Esophagus muscularis mucosa (tissue), 4 donors: ENCODE measurements around the gene DTD1. TPM values are rescaled to one million over a fixed set of nuclear protein-coding genes. Genes with fewer than 3 reads are reported as not detected.

Experiments used
- DNase-seq: peaks from one replicate; pipeline ENCODE4 v3.0.0-alpha.2; 2017; ENCODE audit errors: extremely low spot score
- H3K27ac ChIP-seq, 4 donors: fragments of 200-600 bp; sonication (generic); replicated peaks in 1 of 4; 1 replicate in 3 of 4; 2 replicates in 1 of 4; pipeline ENCODE4 v1.5.1; 2016 to 2019; ENCODE audit warnings: mild to moderate bottlenecking in 1 of 4
- H3K27me3 ChIP-seq, 4 donors: fragments of 200-600 bp; sonication (generic); one replicate each; pipeline versions ENCODE4 v1.5.1 to v1.6.0; 2016 to 2019
- H3K36me3 ChIP-seq, 4 donors: fragments of 200-600 bp; sonication (generic); one replicate each; pipeline ENCODE4 v1.5.1; 2016 to 2019
- H3K4me1 ChIP-seq, 4 donors: fragments of 200-600 bp; sonication (generic); one replicate each; pipeline ENCODE4 v1.5.1; 2016 to 2019
- H3K4me3 ChIP-seq, 4 donors: fragments of 200-600 bp; sonication (generic); 1 replicate in 2 of 4; 2 replicates in 2 of 4; pipeline ENCODE4 v1.5.1; 2016 to 2019; ENCODE audit warnings: mild to moderate bottlenecking in 4 of 4, moderate library complexity in 1 of 4
- H3K9me3 ChIP-seq, 4 donors: fragments of 200-600 bp; sonication (generic); 1 replicate in 3 of 4; 2 replicates in 1 of 4; pipeline ENCODE4 v1.5.1; 2016 to 2019
- EP300 ChIP-seq: sonication (generic); formaldehyde crosslinking; IDR thresholded peaks from one replicate; pipeline ENCODE4 v1.6.1; 2017; ENCODE audit warnings: antibody characterized with exemption
- POLR2A ChIP-seq: fragments of 450-650 bp; IDR thresholded peaks from one replicate; pipeline ENCODE4 v1.6.1; 2017; ENCODE audit warnings: antibody characterized with exemption, moderate library complexity, mild to moderate bottlenecking, low read depth
- POLR2AphosphoS5 ChIP-seq, 2 donors: sonication (generic); formaldehyde crosslinking; IDR thresholded peaks; one replicate each; pipeline ENCODE4 v1.6.1; 2017; ENCODE audit warnings: antibody characterized with exemption in 2 of 2
- WGBS: methylation state at CpG from one replicate; pipeline ENCODE4 v1.1.5; 2018; 5-methylcytosine and 5-hydroxymethylcytosine counted together
- intact Hi-C: fragments of 100-400 bp; cut with DNase I; formaldehyde crosslinking; loops from one replicate; pipeline ENCODE4 v1.15.1; 2023
- total RNA-seq, 4 donors: library from RNA; depleted of rRNA; stranded (reverse); fragments of >200 nt; gene quantifications; one replicate each; pipeline versions ENCODE4 v1.1.0 to v1.2.1, GENCODE V29; 2016
- TF ChIP-seq, protein P1 (sequence below), 3 experiments: fragments of 200-600 bp in 2 of 3; fragments of 450-650 bp in 1 of 3; sonication (generic) in 2 of 3; IDR thresholded peaks; one replicate each; pipeline ENCODE4 v1.5.1; 2017 to 2019; ENCODE audit warnings: antibody characterized with exemption in 3 of 3, mild to moderate bottlenecking in 2 of 3, moderate library complexity in 1 of 3

The DTD1 gene
- total RNA-seq, 4 donors from 2014 or later = 15.1 to 20.0 (median 17.5) TPM

DNA sequence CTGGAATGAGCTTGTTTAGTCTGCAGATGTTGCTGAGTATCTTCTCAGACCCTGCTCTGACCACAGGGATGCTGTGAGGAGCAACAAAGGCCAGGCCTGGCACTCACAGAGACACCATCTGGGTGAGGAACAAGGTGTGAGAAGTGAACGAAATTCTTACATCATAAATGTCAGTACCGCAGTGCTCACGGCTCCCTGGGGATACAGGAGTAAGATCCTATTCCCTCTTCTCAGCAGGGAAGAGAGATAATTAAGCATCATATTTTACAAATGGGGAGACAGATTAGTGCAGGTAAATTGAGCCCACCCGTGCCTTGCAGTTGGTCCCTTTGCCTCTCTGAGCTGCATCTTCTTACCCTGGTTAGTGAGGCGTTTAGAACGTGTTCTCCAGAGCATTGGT is 106.2 kb downstream of the DTD1 start:
- intact Hi-C loops = no loop called here
- H3K9me3 ChIP-seq = no peaks in the 10 kb centered on the region
- WGBS = 92% methylated on average over 6 of the region's 6 CpGs
- H3K27me3 ChIP-seq = no peaks in the 10 kb centered on the region
- peaks cover 0 to 3% (median 0%) of the 10 kb centered on the region in 4 donors for H3K36me3 ChIP-seq
- peaks cover 0 to 7% (median 0%) of the 10 kb centered on the region in 4 donors for H3K4me1 ChIP-seq
- H3K27ac ChIP-seq = no peak overlapping the region
- no peak for TF ChIP-seq POLR2AphosphoS5 (IDR thresholded peaks at IDR 0.05)
- TF ChIP-seq POLR2A = no peak
- TF ChIP-seq EP300 = no peak
- TF ChIP-seq, protein P1, sequence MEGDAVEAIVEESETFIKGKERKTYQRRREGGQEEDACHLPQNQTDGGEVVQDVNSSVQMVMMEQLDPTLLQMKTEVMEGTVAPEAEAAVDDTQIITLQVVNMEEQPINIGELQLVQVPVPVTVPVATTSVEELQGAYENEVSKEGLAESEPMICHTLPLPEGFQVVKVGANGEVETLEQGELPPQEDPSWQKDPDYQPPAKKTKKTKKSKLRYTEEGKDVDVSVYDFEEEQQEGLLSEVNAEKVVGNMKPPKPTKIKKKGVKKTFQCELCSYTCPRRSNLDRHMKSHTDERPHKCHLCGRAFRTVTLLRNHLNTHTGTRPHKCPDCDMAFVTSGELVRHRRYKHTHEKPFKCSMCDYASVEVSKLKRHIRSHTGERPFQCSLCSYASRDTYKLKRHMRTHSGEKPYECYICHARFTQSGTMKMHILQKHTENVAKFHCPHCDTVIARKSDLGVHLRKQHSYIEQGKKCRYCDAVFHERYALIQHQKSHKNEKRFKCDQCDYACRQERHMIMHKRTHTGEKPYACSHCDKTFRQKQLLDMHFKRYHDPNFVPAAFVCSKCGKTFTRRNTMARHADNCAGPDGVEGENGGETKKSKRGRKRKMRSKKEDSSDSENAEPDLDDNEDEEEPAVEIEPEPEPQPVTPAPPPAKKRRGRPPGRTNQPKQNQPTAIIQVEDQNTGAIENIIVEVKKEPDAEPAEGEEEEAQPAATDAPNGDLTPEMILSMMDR (IDR thresholded peaks at IDR 0.05) = no peak
- no peak overlapping the region for H3K4me3 ChIP-seq
- DNase-seq = no peak

DNA sequence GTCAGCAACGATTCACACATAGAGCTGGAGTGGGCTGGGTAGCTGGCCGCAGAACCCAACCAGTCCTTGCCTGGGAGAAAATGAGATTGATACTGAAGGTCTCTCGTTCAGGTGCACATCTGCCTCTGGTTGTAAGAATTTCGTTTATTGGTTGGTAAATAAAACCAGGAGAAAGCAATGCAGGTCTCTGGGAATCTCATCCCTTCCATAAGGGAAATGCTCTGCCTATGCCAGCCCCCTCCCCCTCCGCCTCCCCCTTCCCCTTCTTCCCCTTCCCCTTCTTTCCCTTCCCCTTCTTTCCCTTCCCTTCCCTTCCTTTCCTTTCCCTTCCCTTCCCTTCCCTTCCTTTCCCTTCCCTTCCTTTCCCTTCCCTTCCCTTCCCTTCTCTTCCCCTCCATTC is 107.3 kb downstream of the DTD1 start:
- H3K36me3 ChIP-seq = peaks cover 0 to 3% (median 0%) of the 10 kb centered on the region in 4 donors
- DNase-seq = no peak
- no peak for TF ChIP-seq POLR2A
- no peak for TF ChIP-seq EP300
- TF ChIP-seq POLR2AphosphoS5 (IDR thresholded peaks at IDR 0.05) = no peak
- TF ChIP-seq, protein P1 (IDR thresholded peaks at IDR 0.05) = no peak
- peaks cover 0 to 7% (median 0%) of the 10 kb centered on the region in 4 donors for H3K4me1 ChIP-seq
- intact Hi-C loops = no loop called here
- H3K27me3 ChIP-seq = no peaks in the 10 kb centered on the region
- H3K27ac ChIP-seq = no peak overlapping the region
- WGBS = 86% methylated on average over 4 of the region's 5 CpGs
- no peaks in the 10 kb centered on the region for H3K9me3 ChIP-seq
- no peak overlapping the region for H3K4me3 ChIP-seq

DNA sequence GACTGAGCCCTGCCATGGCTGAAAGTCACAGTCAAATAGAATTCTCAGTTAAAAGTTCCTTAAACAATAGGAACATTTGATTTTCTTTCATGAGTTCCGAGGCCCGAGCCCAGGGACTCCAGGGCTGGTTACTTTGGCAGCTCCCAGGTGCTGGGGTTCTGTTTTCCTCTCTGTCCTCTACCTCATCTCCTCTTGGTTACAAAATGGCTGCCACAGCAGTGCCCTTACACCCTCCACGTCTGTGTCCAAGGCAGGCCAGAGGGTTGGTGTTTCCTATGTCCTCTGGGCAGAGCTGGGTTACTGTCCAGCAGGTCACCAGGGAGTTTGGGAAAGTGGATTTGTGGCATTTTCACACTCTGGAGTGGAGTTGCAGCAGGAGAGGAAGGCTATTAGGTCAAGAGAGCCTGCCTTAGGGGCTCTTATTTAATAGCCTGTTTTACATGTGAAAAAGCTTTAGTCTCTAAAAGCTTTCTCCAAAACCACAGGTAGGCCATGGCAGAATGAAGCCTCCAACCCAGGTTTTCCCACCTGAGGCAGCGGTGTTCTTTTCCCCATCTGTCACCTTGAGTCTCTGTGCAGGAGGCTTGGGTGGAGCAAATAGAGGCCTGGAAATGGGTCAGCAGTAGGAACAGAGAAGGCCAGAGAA is 111.0 kb downstream of the DTD1 start:
- no peak for DNase-seq
- Histone ChIP-seq H3K4me1 (peaks cover 0 to 11% (median 0%) of the 10 kb centered on the region in 4 donors), H3K36me3 (no peaks in the 10 kb centered on the region), H3K9me3 (no peaks in the 10 kb centered on the region), H3K4me3 (no peak overlapping the region), H3K27ac (no peak overlapping the region), H3K27me3 (no peaks in the 10 kb centered on the region)
- no peak for TF ChIP-seq POLR2AphosphoS5 (IDR thresholded peaks at IDR 0.05)
- no peak for TF ChIP-seq EP300
- no peak for TF ChIP-seq POLR2A
- TF ChIP-seq, protein P1 (IDR thresholded peaks at IDR 0.05) = no peak
- intact Hi-C loops = no loop called here
- WGBS = 96% methylated on average over 3 of the region's 4 CpGs

DNA sequence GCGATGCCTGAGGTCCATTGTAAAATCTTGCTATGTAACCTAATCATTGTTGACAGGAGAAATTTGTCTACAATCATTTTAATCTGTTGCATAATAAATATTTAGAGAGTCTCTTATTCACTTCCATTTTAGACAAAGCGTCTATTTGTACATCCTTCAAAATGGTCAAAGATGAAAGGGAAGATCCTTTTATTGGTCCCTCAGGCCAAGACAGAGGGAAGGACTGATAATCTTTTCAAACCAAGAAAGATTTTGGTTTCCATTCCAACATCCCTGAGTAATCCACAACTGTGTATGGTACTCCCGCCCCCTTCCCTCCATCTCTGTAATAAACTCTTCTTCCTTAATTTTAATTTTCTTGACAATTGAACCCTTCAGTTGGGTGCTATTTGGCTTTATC is 114.1 kb downstream of the DTD1 start:
- no peak overlapping the region for H3K4me3 ChIP-seq
- intact Hi-C loops = no loop called here
- WGBS = 82% methylated on average over 3 of the region's 3 CpGs
- TF ChIP-seq, protein P1 (IDR thresholded peaks at IDR 0.05) = no peak
- TF ChIP-seq POLR2AphosphoS5 (IDR thresholded peaks at IDR 0.05) (no peak), EP300 (no peak), POLR2A (no peak)
- no peaks in the 10 kb centered on the region for H3K36me3 ChIP-seq
- no peak for DNase-seq
- no peaks in the 10 kb centered on the region for H3K27me3 ChIP-seq
- no peak overlapping the region for H3K27ac ChIP-seq
- no peaks in the 10 kb centered on the region for H3K9me3 ChIP-seq
- peaks cover 8 to 28% (median 10%) of the 10 kb centered on the region in 4 donors for H3K4me1 ChIP-seq

DNA sequence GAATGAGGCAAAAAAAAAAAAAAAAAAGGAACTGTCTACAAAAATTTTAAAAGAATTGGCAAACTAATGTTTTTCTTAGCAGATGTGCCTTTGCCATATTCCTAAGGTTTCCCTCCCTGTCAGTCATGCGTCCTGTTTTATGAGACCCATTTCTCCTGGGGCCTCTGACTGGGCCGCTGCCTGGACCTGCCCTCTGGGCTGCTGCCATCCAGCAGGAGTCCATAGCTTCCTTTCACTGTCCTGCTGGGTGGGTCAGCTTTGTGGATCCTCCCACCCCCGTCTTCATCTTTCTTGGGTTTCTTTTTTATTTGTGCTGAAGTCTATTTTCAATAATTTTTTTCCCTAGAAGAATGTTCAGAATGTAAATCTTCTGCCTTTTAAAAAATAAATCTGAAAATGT is 114.9 kb downstream of the DTD1 start:
- Histone ChIP-seq H3K27me3 (no peaks in the 10 kb centered on the region), H3K36me3 (no peaks in the 10 kb centered on the region), H3K4me3 (no peak overlapping the region), H3K4me1 (peaks cover 8 to 28% (median 10%) of the 10 kb centered on the region in 4 donors), H3K27ac (no peak overlapping the region), H3K9me3 (no peaks in the 10 kb centered on the region)
- 41% methylated on average over 3 of the region's 3 CpGs for WGBS
- TF ChIP-seq, protein P1 (IDR thresholded peaks at IDR 0.05) = no peak
- no peak for TF ChIP-seq EP300
- no peak for TF ChIP-seq POLR2AphosphoS5 (IDR thresholded peaks at IDR 0.05)
- no peak for TF ChIP-seq POLR2A
- intact Hi-C loops = no loop called here
- DNase-seq = no peak
